Lower lobe of right lung (tissue), 2 donors: ENCODE data around the gene SRC. TPM values are rescaled to one million over a fixed set of nuclear protein-coding genes. Genes with fewer than 3 reads are reported as not detected.

Experiments
- ATAC-seq, 2 donors: fragments of 200-7000 bp; cut with Tn5 transposase; one replicate each; pipeline ENCODE4 v1.9.1; 2020 to 2022; ENCODE audit warnings: mild to moderate bottlenecking in 2 of 2, moderate library complexity in 2 of 2
- DNase-seq: peaks from one replicate; pipeline ENCODE4 v3.0.0-alpha.2; 2020
- H3K27ac ChIP-seq: fragments of 200-600 bp; one replicate; pipeline ENCODE4 v1.8.0; 2022
- H3K27me3 ChIP-seq: fragments of 200-600 bp; one replicate; pipeline ENCODE4 v1.8.0; 2022; ENCODE audit warnings: low read depth
- H3K36me3 ChIP-seq: fragments of 200-600 bp; one replicate; pipeline ENCODE4 v1.8.0; 2022; ENCODE audit warnings: mild to moderate bottlenecking
- H3K4me1 ChIP-seq: fragments of 200-600 bp; one replicate; pipeline ENCODE4 v1.8.0; 2022
- H3K4me3 ChIP-seq: fragments of 200-600 bp; one replicate; pipeline ENCODE4 v1.8.0; 2022; ENCODE audit warnings: mild to moderate bottlenecking
- H3K9me3 ChIP-seq: fragments of 200-600 bp; one replicate; pipeline ENCODE4 v1.8.0; 2022
- CTCF ChIP-seq: fragments of 200-600 bp; IDR thresholded peaks from one replicate; pipeline ENCODE4 v1.8.0; 2022; ENCODE audit warnings: antibody characterized with exemption, mild to moderate bottlenecking
- intact Hi-C: fragments of 100-400 bp; cut with DNase I; formaldehyde crosslinking; loops from one replicate; pipeline ENCODE4 v1.11.0; 2022
- total RNA-seq: library from RNA; stranded (reverse); fragmentation: NEBNext Ultra II Directional; extraction: Animal tissue kit (Norgen Biotek cat#: 25700); gene quantifications from one replicate; pipeline ENCODE4 v1.2.1, GENCODE V29; 2021
- donor health status: DM: no; HTN: yes; CAD: no; lungs with severe emphysema.

The SRC gene
- total RNA-seq, 1 donor from 2014 or later, result 72.7 TPM

- Histone ChIP-seq H3K9me3 (no peaks in the 10 kb centered on the region), H3K4me1 (no peaks in the 10 kb centered on the region), H3K36me3 (no peaks in the 10 kb centered on the region), H3K27me3 (peaks cover 24% of the 10 kb centered on the region), H3K27ac (no peak overlapping the region), H3K4me3 (no peak overlapping the region)
- ATAC-seq (no peak), DNase-seq (no peak)
- intact Hi-C loops, result no loop called here
- TF ChIP-seq CTCF, result no peak
Measured at GRCh38 chr20:37418591-37419109, 72.7 kb downstream of the SRC start.

GRCh38 chr20:37419307-37419706, 73.4 kb downstream of the SRC start:
- DNase-seq (no peak), ATAC-seq (no peak)
- intact Hi-C loops, result no loop called here
- Histone ChIP-seq H3K4me1 (no peaks in the 10 kb centered on the region), H3K9me3 (no peaks in the 10 kb centered on the region), H3K36me3 (no peaks in the 10 kb centered on the region), H3K27me3 (peaks cover 24% of the 10 kb centered on the region), H3K4me3 (no peak overlapping the region), H3K27ac (no peak overlapping the region)
- no peak for TF ChIP-seq CTCF

GRCh38 chr20:37419774-37420542, 74.0 kb downstream of the SRC start:
- ATAC-seq (no peak), DNase-seq (no peak)
- Histone ChIP-seq H3K4me1 (no peaks in the 10 kb centered on the region), H3K27ac (no peak overlapping the region), H3K4me3 (no peak overlapping the region), H3K36me3 (no peaks in the 10 kb centered on the region), H3K9me3 (no peaks in the 10 kb centered on the region), H3K27me3 (peaks cover 25% of the 10 kb centered on the region)
- intact Hi-C loops, result no loop called here
- TF ChIP-seq CTCF, result no peak

- no peak for ATAC-seq
- intact Hi-C loops, result no loop called here
- no peak for TF ChIP-seq CTCF
Measured at GRCh38 chr20:37420610-37421009, 74.7 kb downstream of the SRC start.

GRCh38 chr20:37421060-37421905, 75.3 kb downstream of the SRC start:
- no peak overlapping the region for H3K27ac ChIP-seq
- no peaks in the 10 kb centered on the region for H3K36me3 ChIP-seq
- H3K9me3 ChIP-seq, result no peaks in the 10 kb centered on the region
- H3K4me3 ChIP-seq, result no peak overlapping the region
- DNase-seq, result no peak
- TF ChIP-seq CTCF, result no peak
- intact Hi-C loops, result no loop called here
- peaks cover 32% of the 10 kb centered on the region for H3K27me3 ChIP-seq
- no peaks in the 10 kb centered on the region for H3K4me1 ChIP-seq
- no peak for ATAC-seq

More at GRCh38 chr20:37420610-37421009, 74.7 kb downstream of the SRC start:
- no peaks in the 10 kb centered on the region for H3K9me3 ChIP-seq
- H3K4me1 ChIP-seq, result no peaks in the 10 kb centered on the region
- peaks cover 29% of the 10 kb centered on the region for H3K27me3 ChIP-seq
- no peak for DNase-seq
- no peaks in the 10 kb centered on the region for H3K36me3 ChIP-seq
- H3K27ac ChIP-seq, result no peak overlapping the region
- no peak overlapping the region for H3K4me3 ChIP-seq
